Activated B cell treated with CpG ODN at 0.5 μM for 24 hours (primary cell): ENCODE results near the gene NMNAT3. TPM values are rescaled to one million over a fixed set of nuclear protein-coding genes. Genes with fewer than 3 reads are reported as not detected.

Experiments
- ATAC-seq: fragments of 200-7000 bp; cut with Tn5 transposase; one replicate; pipeline ENCODE4 v1.10.0; 2021; ENCODE audit warnings: low read depth, mild to moderate bottlenecking, moderate library complexity
- CTCF ChIA-PET: fragments of 350-600 bp; sonication (Branson Sonifier 250); formaldehyde crosslinking; loops from one replicate; lab custom pipeline; 2021; ENCODE audit warnings: antibody characterized with exemption; lab: Charles Lee
- POLR2A ChIA-PET: fragments of 350-600 bp; sonication (Branson Sonifier 250); formaldehyde crosslinking; loops from one replicate; lab custom pipeline; 2021; ENCODE audit warnings: antibody characterized with exemption; lab: Charles Lee
- DNase-seq: peaks from one replicate; pipeline ENCODE4 v3.0.0; 2022
- H3K27ac Mint-ChIP-seq: one replicate; pipeline ENCODE4 v1.8.0; 2020; ENCODE audit warnings: mixed read lengths
- H3K27me3 Mint-ChIP-seq: one replicate; pipeline ENCODE4 v1.8.0; 2021; ENCODE audit warnings: mixed read lengths
- H3K36me3 Mint-ChIP-seq: one replicate; pipeline ENCODE4 v1.8.0; 2021; ENCODE audit warnings: low read depth, mixed read lengths
- H3K4me1 Mint-ChIP-seq: one replicate; pipeline ENCODE4 v1.8.0; 2021; ENCODE audit warnings: mixed read lengths
- H3K4me3 Mint-ChIP-seq: one replicate; pipeline ENCODE4 v1.8.0; 2020; ENCODE audit warnings: mild to moderate bottlenecking, mixed read lengths
- H3K9me3 Mint-ChIP-seq: one replicate; pipeline ENCODE4 v1.8.0; 2020; ENCODE audit warnings: mixed read lengths
- CTCF ChIP-seq: fragments of 200-600 bp; IDR thresholded peaks from one replicate; pipeline ENCODE4 v1.8.0; 2022; ENCODE audit warnings: antibody characterized with exemption, mild to moderate bottlenecking
- intact Hi-C: fragments of 100-400 bp; cut with micrococcal nuclease; formaldehyde crosslinking; loops from one replicate; pipeline ENCODE4 v1.15.1; 2024
- total RNA-seq: library from RNA; stranded (reverse); gene quantifications from 2 replicates; pipeline ENCODE4 v1.2.3, GENCODE V29; 2022

NMNAT3 gene
- total RNA-seq, 1 donor from 2014 or later, result 1.1 TPM

- no peak overlapping the region for H3K4me3 Mint-ChIP-seq
- DNase-seq, result no peak
- no peaks in the 10 kb centered on the region for H3K4me1 Mint-ChIP-seq
Observed at GRCh38 chr3:139640456-139640855, 37.3 kb downstream of the NMNAT3 start.

GRCh38 chr3:139639662-139640061, 38.1 kb downstream of the NMNAT3 start:
- TF ChIP-seq CTCF, result no peak
- peaks cover 4% of the 10 kb centered on the region for H3K9me3 Mint-ChIP-seq
- DNase-seq, result no peak
- H3K4me3 Mint-ChIP-seq, result no peak overlapping the region
- H3K27ac Mint-ChIP-seq, result no peak overlapping the region
- no peaks in the 10 kb centered on the region for H3K4me1 Mint-ChIP-seq
- no peaks in the 10 kb centered on the region for H3K27me3 Mint-ChIP-seq
- CTCF ChIA-PET, result no interaction called here
- intact Hi-C loops, result no loop called here
- H3K36me3 Mint-ChIP-seq, result no peaks in the 10 kb centered on the region
- POLR2A ChIA-PET, result no interaction called here
- no peak for ATAC-seq

More at GRCh38 chr3:139640456-139640855, 37.3 kb downstream of the NMNAT3 start:
- Mint-ChIP-seq H3K36me3 (no peaks in the 10 kb centered on the region), H3K27ac (no peak overlapping the region), H3K27me3 (no peaks in the 10 kb centered on the region), H3K9me3 (peaks cover 4% of the 10 kb centered on the region)
- intact Hi-C loops, result no loop called here
- ATAC-seq, result no peak
- no peak for TF ChIP-seq CTCF
- POLR2A ChIA-PET, result no interaction called here
- CTCF ChIA-PET, result no interaction called here

- intact Hi-C loops, result no loop called here
Observed at GRCh38 chr3:139638518-139638917, 39.3 kb downstream of the NMNAT3 start.

GRCh38 chr3:139636511-139636910, 41.3 kb downstream of the NMNAT3 start:
- DNase-seq (no peak), ATAC-seq (no peak)
- POLR2A ChIA-PET, result no interaction called here
- no peaks in the 10 kb centered on the region for H3K4me1 Mint-ChIP-seq
- H3K36me3 Mint-ChIP-seq, result no peaks in the 10 kb centered on the region
- no peak overlapping the region for H3K4me3 Mint-ChIP-seq
- TF ChIP-seq CTCF, result no peak
- no peaks in the 10 kb centered on the region for H3K9me3 Mint-ChIP-seq
- intact Hi-C loops, result no loop called here
- no peaks in the 10 kb centered on the region for H3K27me3 Mint-ChIP-seq
- H3K27ac Mint-ChIP-seq, result no peak overlapping the region
- CTCF ChIA-PET, result no interaction called here

More at GRCh38 chr3:139638518-139638917, 39.3 kb downstream of the NMNAT3 start:
- Mint-ChIP-seq H3K27ac (no peak overlapping the region), H3K4me3 (no peak overlapping the region), H3K36me3 (no peaks in the 10 kb centered on the region), H3K9me3 (no peaks in the 10 kb centered on the region), H3K27me3 (no peaks in the 10 kb centered on the region), H3K4me1 (no peaks in the 10 kb centered on the region)
- no peak for TF ChIP-seq CTCF
- DNase-seq, result no peak
- no peak for ATAC-seq
- ChIA-PET CTCF (no interaction called here), POLR2A (no interaction called here)

GRCh38 chr3:139634111-139634635, 43.6 kb downstream of the NMNAT3 start:
- no peak for DNase-seq
- no peaks in the 10 kb centered on the region for H3K4me1 Mint-ChIP-seq
- H3K9me3 Mint-ChIP-seq, result no peaks in the 10 kb centered on the region
- ATAC-seq, result no peak
- TF ChIP-seq CTCF, result no peak
- H3K36me3 Mint-ChIP-seq, result no peaks in the 10 kb centered on the region
- POLR2A ChIA-PET, result no interaction called here
- CTCF ChIA-PET, result no interaction called here
- no peaks in the 10 kb centered on the region for H3K27me3 Mint-ChIP-seq
- H3K27ac Mint-ChIP-seq, result no peak overlapping the region
- no peak overlapping the region for H3K4me3 Mint-ChIP-seq
- intact Hi-C loops, result no loop called here
